ENCODE results near the gene PHF20.

- TF ChIP-seq, protein P1, sequence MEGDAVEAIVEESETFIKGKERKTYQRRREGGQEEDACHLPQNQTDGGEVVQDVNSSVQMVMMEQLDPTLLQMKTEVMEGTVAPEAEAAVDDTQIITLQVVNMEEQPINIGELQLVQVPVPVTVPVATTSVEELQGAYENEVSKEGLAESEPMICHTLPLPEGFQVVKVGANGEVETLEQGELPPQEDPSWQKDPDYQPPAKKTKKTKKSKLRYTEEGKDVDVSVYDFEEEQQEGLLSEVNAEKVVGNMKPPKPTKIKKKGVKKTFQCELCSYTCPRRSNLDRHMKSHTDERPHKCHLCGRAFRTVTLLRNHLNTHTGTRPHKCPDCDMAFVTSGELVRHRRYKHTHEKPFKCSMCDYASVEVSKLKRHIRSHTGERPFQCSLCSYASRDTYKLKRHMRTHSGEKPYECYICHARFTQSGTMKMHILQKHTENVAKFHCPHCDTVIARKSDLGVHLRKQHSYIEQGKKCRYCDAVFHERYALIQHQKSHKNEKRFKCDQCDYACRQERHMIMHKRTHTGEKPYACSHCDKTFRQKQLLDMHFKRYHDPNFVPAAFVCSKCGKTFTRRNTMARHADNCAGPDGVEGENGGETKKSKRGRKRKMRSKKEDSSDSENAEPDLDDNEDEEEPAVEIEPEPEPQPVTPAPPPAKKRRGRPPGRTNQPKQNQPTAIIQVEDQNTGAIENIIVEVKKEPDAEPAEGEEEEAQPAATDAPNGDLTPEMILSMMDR (conservative IDR thresholded peaks at IDR 0.05 in 1 of 2, IDR thresholded peaks at IDR 0.05 in 1 of 2; ENCODE audit: extremely low read depth in 1 of 2, insufficient read depth in 1 of 2, low read depth in 1 of 2, low read length in 2 of 2): no peak
- TF ChIP-seq EZH2 (IDR thresholded peaks at IDR 0.05; ENCODE audit: borderline replicate concordance, low read length): no peak
Measured at GRCh38 chr20:35840421-35840820, 68.6 kb downstream of the PHF20 start.
